HG03135 (cell line): ENCODE results near the gene HIVEP3.

Experiments used
- ATAC-seq: cut with Tn5 transposase; IDR thresholded peaks from one replicate; pipeline ENCODE4 v1.9.1; 2021; ENCODE audit warnings: mild to moderate bottlenecking, moderate library complexity; ENCODE audit not compliant: unreplicated experiment

The HIVEP3 gene

DNA sequence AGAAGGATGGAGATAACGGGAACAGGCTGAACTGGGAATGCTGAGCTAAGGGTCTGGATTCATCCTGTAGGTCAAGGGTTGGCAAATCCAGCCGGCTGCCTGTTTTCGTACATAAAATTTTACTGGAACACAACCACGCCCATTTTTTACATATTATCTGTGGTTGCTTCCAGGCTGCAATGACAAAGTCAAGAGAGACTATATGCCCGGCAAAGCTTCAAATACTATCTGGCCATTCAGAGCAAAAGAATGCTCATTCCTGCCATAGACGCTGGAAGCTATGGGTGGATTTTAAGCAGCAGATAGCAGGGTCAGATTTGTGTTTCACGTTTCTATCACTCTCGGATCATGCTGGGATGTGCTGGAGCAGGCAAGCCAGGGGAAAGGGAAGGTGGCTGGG is 296.3 kb downstream of the HIVEP3 start:
- no peak for ATAC-seq

DNA sequence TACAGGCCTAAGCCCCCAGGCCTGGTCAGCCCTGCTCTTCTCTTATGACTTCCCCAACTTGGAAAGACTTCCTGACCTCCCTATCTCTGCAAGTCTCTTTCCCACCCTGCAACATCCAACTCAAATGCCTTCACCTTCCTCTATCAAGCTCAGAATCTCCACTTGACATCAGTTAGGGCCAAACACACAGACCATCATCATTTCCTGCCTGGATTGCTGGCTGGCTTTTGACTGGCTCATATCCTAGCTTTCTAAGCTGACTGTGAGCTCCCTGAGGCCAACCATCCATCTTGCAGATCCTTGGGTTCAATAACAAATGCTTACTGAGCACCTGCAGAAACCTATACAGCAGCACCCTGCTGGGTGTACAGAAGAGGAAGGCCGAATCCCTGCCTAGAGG is 296.9 kb downstream of the HIVEP3 start:
- no peak for ATAC-seq

DNA sequence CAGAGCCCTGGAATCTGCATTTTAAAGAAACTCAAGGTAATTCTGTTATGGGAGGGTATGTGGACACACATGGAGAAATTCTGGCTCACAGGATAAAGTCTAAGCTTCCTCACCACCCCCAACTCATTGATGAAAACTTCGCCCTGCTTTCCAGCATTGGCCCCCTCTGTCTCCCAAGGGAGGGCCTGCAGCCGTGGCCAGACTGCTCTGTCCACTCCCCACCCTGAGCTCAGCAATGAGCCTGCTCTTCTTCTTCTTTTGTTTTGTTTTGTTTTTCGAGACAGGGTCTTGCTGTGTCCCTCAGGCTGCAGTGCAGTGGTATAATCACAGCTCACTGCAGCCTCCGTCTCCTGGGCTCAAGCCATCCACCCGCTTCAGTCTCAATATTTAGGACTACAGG is 297.5 kb downstream of the HIVEP3 start:
- no peak for ATAC-seq

DNA sequence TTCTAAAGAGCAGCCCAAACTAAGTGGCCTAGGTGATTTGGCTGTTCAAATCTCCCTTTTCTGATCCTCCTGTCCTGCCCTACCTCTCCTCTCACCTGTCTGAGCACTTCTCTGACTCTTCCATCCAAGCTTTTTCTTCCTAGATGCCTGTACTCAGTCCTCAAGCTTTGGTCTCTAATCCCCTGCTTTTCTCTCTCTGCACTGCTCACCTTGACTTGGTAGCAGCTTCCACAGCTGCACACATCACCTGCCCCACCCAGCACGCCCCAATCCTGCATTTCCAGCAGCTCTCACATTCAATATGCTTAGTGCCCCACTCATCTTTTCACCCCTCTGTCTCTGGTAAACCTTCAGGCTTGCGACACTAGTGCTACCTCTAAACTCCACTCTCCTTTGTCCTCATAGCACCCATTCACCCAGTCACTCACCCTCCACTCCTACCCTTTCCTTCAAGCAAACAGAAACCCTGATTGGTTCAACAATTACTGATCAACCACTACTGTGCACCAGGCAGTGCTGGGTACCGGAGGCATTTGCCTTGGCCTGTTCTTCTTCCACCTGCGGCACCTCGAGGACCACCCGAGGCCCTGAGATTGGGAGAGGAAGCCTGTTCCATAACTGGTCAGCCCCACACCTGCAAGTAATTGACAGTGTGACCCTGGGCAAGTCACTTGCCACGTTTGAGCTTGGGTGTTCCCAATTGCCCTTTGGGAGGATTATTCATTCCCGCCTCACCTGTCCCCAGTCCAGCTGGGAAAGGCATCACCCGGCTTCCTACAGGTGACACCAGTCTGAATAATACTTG is 298.2 kb downstream of the HIVEP3 start:
- ATAC-seq: no peak

DNA sequence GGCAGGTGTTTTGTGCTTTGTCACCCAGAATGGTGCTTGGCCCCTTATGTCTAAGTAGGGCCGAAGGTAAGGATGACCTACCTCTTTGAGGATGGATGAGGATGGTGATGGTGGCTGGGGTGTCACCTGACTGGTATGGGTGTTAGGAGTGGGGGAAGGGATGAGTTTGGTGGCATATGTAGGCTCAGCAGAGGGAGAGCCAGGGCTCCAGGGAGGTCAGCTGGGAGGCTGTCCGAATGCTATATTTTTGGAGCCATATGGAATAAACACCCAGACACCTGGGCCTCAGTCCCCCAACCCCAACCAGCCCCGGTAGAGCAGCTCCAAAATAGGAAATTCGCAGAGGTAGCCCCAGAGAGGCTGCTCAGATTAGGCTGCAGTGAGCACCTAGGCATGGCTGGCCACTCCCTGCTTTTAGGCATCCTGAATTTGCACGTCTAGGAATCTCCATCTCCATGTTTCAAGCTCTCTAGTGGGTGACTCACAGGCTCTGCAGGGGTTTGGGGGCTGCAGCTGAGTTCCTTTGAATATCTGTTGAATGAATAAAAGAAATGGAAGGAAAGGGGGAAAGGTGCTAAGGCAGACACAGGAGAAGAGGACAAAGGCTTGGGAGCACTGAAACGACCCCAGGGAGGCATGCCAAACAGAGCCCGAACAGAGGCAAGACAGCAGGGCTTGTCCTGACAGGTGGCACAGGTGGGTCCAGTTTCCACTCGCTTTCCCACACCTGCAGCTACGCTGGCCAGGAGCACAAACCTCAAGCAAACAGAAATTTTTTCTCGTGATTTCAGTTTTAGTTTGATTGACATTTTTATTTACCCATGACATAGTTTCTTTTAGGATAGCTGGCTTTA is 299.0 kb downstream of the HIVEP3 start:
- ATAC-seq: no peak

DNA sequence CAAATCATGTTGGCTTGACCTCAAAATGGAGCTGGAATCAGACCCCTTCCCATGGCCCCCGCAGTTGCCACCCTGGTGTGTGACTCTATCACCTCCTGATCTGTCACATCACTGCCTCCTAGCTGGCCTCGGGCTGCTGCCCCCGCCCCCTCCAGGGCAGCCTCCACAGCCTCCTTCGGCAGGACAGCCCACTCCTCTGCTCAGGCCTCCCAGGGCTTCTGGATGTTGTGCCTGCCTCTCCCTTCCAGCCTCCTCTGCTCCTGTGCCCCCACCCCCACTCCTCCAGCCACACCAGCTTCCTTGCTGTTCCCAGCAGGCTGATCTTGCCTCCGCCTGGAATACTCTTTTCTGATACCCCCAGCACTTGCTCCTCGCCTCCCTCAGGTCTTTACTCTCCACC is 299.9 kb downstream of the HIVEP3 start:
- ATAC-seq: no peak

DNA sequence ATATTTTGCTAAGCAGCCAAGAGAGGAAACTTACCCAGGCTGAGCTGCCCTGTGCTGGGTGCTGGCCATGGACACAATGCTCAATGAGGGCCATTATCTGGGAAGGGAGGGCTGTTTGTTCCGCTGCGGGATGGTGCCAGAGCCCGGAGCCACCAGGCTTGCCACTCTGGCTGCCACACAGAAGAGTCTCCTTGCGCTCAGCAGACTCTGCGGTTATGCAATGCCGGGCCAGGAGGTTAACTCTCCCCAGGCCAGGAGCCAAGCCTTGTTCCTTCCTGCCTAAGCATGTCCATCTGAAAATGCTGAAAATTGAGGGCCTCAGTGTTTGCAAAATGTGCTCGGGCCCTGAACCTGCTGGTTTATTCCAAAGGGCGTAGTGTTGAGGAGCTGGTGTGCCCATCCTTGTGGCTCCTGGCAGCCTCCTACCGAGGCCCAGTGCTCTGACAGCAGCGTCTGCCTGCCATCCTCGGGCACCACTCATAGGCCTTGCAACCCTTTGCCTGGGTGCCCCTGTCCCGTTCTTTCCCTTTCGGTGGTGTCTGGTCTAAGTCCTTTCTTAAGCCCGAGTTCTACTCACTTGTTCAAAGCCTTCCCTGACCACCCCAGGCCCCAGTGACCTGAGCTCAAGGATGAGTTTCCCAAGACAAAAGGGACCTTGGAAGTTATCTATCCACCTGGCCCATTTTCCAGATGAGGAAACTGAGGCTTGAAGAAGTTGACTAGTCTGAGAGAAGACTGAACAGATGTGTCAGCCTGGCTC is 300.5 kb downstream of the HIVEP3 start:
- ATAC-seq: no peak

DNA sequence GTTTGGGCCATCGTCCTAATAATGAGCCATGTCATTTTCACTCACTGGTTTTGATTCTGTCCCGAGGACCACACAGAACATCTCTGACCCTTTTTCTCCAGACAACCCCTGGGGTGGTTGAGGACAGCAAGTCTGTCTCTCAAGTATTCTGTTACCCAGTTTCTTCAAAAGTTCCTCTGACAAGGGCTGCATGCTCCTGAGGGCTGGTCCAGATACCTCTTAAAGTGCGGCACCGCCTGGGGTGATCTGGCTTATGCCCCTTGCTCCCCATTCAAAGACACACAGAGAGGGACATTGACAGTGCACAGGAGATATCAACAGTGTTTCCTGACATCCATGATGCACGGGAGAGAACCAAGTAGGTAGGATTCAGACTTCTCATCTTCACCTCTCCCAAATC is 301.4 kb downstream of the HIVEP3 start:
- no peak for ATAC-seq

DNA sequence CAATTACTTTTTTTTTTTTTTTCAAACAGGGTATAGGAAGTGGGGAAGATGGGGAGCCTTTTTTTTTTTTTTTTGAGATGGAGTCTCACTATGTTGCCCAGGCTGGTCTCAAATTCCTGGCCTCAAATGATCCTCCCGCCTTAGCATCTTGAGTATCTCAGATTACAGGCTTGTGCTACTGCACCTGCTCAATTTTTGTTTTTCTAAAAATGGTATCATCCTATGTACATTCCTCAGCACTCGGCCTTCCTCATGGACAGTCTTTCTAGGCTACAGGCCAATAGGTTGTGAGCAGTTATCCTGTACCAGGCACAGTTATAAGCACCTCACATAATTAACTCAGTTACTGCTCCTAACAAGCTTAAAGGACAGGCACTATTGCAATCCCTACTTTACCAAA is 302.2 kb downstream of the HIVEP3 start:
- ATAC-seq: no peak

DNA sequence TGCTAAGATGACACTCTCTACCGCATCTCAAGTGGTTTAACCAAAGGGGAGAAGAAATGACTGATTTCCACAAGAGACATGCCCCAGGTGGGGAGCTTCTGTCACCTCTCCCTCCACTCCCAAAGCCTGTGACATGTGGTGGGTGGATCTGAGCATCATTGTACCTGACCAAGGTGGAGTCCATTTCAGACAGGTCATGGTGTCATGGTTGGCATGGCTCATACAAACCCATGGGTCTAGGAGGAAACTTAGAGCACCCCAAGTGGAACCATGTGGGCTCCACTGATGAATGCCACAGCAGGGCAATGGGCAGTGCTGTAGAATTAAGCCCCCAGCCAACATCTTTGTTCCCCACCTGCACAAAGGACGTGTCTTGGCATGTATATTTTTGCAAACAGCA is 302.7 kb downstream of the HIVEP3 start:
- no peak for ATAC-seq

DNA sequence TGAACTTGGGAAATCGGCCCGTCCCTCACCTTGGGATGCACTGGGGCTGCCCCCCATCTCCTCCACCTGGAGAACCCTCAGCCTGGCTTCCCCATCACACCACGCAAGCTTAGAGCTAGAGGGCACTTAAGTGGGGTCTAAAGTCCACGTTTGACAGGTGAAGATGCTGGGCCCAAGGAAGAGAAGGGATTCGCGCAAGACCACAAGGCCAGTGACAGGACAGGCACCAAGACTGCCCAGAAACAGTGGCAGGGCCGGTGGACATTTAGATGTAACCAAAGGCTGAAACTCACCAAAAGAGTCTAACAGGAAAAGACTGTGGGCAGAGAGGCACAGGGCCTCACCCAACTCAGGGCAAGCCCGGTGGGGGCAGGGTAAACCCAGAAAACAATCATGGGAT is 303.4 kb downstream of the HIVEP3 start:
- ATAC-seq: no peak

DNA sequence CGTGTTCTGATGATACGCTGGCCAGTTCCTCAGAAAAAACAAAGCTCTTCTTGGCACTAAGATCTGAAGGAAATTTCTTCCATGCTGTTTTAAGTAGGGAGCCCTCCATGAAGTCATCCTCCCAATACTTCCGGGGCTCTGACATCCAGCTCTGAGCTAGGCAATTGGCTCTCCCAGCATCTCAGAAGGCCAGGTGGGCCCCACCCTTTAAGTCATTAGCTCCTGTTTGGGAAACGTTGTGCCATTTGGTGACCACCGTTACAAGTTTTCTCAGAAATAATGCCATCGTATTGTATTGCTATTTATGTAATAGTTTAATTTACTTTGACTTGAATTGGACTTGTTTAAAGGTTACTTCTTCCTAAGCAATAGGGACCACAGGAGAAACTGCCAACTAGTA is 303.9 kb downstream of the HIVEP3 start:
- ATAC-seq: no peak

DNA sequence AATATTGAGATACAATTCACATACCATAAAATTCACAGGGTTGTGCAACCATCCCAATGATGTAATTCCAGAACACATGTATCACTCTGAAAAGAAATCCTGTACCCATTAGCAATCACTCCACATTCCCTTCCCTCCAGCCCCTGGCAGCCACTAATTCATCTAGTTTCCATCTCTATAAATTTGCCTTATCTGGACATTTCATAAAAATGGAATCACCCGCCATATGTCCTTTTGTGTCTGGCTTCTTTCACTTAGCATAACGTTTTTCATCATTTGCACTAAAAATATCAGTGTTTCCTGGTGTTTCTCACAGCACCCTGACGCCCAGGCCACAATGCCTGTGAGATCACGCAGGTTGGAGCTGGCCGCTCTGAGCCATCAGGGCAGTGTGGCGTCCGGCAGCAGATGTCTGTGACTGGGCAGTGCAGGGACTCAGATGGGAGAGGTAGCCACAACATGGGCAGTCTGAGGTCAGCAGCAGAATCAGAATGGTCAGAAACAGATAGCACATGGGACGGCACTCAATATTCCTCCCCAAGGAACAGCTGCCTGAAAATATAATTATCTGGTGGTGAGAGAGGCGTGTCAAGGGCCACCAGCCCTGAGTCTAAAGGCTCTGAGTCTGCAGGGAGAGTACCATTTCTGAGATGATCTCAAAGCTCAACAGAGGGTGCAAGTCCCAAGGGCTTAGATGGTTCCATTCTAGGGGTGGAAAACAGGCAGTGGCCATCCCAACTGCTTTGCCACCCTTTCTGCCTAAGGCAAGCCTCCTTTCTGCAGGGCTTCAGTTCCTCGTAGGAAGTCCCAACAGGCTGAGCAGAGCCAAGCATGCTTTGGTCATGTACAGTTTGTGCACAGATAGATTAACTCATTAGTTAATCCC is 304.8 kb downstream of the HIVEP3 start:
- no peak for ATAC-seq

DNA sequence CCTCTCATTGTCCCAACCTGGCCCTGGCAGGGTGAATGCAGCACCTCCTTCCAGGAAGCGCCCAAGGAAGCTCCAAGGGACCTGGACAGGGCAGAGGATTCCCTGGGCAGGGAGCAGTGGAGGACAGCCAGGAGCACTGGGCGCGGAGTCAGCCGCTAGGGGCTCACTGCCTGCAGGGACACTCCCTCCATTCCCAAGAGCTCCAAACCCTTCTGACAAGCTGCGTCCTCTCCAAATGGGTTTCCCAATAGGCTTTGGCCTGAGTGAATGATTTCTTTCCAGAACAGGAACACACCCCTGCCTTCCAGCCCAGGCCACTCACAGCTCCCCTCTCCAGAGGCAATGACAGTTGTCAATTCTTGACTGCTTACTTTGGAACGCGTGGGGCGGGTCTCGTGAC is 305.8 kb downstream of the HIVEP3 start:
- no peak for ATAC-seq

DNA sequence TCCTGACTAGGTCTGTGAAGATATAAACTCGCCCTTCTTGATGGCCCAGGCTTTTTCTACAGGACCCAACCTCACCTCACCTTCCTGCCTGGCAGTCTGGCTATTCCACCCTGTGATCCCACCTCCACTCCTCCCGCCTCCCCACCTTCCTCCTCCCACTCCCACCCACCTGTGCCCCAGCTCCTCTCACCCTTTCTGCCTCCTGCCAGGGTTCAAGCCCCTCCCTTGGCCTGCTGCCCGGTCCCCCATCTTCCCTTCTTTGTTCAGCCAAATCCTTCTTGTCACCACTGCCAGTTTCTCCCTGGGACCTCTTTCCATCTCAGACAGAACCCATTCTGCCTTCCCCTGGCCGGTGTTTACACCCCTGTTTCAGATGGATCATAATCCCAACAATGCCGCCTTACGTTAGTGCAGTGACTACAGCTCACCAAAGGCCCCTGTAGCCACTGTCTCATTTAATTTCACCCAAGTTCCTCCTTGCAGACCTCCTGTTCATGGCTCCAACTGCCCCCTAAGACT is 306.7 kb downstream of the HIVEP3 start:
- no peak for ATAC-seq

DNA sequence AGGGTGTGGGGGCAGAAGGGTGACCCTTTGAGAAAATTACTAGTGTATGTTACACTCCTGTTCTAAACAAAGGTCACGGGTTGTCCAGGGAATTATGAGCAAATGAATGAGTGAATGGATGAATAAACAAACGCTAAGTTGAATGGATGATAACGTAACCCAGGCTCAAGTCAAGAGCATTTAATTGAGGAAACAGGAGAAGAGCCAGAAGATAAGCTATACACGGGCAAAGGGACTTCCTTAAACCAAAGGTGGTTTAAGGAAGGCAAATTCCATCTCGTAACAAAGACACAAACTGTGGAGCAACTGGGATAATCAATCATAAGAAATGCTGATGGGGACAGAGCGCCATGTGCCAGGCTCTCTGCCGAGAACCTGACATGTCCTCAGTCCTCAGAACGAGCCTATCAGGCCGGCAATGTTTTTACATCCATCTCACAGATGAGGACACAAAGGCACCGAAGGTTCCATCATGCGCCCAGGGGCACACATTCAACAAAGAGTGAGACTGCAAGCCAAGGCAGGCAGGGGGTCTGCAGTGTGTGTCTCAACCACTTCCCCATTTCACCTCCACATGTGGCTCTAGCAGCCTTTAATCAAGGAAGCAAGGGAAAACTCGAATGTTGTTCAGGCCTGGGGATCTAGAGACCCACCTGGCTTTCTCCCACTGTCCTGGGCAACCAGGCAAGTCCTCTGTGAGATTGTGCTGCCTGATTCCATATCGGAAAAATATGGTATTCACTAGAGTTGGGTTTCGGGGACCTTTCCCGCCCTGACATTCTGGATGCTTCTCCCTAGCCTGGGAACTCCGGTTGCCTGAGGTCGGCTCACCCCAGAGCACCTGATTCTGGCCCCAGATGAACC is 307.4 kb downstream of the HIVEP3 start:
- no peak for ATAC-seq

DNA sequence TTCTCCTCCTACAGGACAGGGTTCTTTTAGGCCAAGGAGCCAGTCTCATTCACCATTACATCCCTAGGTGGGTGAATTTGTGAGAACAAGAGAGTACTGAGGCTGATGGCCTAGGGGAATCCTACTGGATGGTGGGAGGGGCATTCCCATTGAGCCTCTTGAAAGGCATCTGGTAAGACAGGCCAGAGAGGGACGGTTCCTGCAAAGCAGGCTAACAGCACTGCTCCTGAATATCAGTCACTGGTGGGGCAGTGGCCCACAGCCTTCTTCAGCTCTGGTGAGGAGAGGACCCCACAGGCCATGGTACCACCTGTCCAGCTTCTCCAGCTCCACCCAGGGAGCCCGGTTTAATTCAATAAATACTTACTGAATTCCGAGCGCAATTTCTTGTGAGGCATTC is 308.4 kb downstream of the HIVEP3 start:
- ATAC-seq: no peak

DNA sequence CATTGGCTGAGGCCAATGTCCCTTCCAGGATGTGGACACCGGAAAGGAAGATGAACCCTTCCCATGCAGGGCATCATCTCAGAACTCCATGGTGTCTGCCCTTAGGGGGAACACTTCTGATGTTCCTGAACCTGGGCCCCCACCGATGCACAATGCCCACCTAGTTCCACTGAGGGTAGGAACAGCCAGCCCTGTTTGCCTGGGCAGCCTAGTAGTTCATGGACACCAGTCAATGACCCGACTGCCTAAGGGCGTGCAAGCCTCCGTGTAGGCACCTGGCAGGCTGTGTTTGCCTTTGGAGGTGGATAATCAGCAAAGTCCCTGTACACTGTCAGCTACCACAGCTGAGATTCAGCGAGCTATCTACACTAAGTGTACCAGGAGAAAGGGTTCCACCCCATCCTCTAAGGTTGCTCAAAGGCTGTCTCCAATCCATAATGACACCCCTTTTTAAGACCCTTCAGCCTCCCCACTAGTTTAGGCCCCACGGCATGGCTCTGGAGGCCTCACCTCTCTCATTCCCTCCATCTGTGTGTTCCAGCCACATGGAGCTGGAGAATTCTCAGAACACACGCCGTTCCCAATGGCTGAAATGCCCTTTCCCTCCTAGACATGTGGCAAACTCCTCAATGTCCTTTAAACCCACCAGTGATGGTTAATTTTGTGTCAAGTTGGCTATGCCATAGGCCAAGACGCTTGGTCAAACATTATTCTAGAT is 309.4 kb downstream of the HIVEP3 start:
- no peak for ATAC-seq

DNA sequence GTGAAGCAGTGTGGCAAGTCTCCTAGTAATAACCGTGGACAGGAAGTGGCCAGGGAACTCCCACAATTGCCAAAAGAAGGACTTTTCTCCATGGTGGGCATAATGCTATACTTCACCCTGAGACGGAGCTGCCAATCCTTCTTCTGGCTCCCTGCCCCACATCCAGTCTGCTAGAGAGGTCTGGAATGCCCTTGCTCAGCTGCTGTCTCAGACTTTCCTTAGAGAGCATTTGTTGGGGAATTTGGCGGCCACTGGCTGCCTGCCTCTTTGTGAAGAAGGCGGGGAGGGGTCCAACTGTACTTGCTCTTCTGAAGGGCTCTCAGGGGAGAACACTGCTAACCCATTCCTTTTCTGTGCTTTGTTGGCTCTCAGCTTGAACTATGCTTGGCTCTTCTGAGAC is 310.5 kb downstream of the HIVEP3 start:
- no peak for ATAC-seq
